GM19467 (cell line): Measurements from ENCODE around the gene POP4.

Source experiments
- ATAC-seq: cut with Tn5 transposase; IDR thresholded peaks from one replicate; pipeline ENCODE4 v1.9.1; 2021; ENCODE audit warnings: mild to moderate bottlenecking, moderate library complexity; ENCODE audit not compliant: unreplicated experiment

Gene POP4

DNA sequence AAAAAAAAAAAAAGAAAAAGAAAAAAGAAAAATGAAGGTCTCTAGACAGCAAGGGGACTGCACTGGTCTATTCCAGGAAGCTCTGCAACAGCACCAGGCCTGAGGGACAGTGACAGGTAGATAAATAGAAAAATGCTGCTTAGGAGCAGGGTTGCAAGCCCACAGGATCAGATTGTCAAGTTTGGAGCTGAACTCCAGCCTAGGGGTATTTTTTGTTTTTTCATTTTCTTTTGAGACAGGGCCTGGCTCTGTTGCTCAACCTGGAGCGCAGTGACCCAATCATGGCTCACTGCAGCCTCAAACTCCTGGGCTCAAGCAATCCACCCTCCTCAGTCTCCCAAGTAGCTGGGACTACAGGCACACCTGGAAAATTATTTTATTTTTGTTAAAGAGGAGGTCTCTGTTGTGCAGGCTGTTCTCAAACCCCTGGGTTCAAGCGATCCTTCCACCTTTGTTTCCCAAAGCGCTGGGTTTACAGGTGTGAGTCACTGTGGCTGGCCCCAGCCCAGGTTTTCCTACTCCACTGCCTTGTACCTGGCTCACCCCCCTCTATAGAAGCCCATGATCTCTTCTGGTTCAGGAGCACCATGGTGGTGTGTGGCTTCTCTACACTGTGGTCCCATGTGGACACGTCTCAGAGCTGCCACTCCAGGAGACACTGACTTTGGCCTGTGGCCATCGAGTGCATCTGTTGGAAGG is 23.9 kb downstream of the POP4 start:
- no peak for ATAC-seq

DNA sequence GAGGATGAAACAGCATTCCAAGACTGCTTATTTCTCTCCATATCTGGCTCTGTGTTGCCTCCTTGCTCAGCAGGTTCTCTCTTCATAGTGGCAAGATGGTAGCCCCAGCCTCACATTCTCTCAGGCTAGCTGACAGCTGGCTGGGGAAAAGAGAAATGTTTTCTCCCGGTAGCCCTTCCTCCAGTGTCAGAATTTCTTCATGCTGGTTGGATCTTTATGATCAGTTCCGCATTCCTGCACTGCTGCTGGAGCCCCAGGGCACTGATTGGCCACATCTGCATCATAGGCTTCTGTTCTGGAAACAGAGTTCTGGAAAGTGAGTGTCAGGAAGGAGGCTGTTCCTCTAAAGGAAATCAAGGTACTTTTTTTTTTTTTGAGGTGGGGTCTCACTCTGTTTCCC is 24.6 kb downstream of the POP4 start:
- ATAC-seq: no peak

DNA sequence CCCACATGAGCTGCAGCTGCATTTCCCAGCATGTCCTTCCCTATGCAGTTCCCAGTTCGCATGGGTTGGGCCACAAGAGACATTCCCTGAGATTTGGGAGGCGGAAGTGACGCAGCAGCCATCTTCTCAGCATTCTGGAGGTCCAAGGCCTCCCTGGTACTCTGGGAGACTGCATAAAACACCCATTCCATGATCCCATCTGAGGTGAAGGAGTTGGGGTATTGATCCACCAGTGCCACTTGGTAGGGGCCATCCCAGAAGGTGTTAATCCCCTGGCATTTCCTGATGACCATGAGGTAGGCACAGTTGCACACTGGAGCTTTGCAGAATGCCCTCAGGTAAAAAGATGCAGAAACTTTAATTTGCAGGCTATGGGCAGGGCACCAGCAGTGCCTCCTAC is 25.4 kb downstream of the POP4 start:
- no peak for ATAC-seq

DNA sequence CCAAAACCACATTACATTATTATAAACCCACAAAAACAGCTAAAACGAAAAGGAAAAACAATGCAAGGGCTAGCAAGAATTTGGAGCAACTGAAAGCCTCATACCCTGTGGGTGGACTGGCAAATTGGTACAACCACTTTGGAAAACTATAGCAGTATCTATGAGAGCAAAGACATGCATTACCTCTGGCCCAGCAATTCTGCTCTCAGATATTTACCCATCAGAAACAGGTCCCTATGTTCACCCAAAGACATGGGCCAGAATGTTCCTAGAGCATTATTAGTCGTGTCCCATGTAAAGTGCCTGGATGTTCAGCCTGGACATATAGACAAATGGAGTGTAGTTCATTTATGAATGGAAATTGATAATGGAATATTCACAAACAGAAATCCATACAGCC is 27.9 kb downstream of the POP4 start:
- no peak for ATAC-seq

DNA sequence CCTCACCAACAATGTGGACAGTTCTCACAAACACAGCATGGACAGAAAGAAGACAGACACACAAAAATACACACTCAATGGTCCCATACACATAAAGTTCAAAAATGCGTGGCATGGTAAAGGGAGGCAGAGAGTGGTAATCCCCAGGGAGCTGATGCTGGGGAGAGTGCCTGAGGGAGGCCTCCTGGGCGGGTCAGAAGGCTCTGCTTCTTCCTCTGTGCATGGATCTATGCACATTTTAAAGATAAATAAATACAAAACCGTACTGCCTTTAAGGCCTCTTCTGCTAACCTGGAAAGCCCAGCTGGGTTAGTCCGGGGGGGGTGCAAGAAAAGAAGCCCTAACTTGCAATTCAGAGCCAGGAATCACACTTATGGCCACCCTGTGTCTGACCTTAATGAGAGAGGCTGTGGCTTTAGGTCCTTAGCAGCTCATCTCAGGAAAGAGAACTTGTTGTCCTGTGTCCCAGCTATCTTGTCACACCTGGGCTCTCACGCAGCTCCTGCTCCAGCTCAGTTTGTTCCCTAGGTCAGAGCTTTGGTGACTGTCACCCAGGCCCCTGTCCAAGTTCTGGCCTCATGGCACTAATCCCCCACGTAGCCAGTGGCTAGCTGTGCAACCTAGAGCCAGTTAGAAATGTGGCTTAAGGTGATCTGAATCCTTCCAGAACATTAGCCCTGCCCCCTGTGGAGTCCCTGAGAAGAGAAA is 28.5 kb downstream of the POP4 start:
- no peak for ATAC-seq

DNA sequence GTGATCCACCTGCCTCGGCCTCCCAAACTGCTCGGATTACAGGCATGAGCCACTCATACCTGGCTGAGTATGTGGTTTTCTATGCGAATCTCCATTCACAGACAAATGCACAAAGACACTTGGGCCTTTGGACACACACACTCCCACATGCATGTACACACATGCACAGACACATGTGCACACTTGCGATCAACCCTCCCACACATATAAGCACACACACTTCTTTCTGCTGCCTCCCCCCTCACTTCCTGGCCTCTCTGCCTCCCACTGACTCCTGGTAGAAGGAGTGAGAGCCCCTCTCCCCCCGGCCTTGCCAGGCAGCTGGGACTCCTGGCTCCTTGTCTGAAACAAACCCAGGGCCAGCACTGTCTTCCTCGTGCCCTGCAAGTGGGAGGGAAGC is 29.9 kb downstream of the POP4 start:
- ATAC-seq: no peak

DNA sequence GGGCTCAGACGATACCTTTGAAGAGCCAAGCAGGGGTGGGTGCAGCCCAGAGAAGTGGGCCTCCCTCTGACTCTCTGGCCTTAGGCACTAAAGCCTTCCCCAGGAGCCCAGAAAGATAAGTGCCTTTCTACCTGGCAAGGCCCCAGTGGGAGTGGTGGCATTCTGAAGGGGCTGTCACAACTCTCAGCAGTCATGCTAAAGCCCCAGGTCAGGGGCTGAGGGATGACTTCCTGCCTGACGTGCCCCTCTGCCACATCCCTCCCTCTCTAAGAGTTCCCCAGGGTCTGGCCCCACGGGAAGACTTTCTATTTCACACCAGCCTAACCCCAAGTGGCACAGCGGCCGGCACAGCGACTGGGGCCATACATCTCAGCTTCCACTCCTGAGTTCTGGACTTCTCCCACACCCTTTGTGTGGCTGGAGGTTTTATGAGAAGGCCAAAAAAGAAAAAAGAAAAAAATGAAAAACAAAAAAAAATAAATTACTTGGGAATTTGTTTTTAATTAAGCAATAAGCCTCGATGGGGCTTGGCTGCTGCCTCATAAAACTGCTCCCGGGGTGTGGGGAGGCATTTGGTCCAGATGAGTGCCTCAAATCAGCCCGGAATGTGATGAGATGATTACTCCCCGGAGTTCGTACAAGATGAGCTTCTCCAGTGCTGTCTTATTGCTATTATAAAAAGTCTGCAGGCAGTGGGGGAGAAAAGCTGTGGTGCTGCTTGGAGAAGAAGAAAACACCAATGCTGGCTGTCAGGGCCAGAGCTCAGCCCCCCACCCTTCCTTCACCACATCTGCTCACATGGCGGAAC is 30.7 kb downstream of the POP4 start:
- ATAC-seq: no peak

DNA sequence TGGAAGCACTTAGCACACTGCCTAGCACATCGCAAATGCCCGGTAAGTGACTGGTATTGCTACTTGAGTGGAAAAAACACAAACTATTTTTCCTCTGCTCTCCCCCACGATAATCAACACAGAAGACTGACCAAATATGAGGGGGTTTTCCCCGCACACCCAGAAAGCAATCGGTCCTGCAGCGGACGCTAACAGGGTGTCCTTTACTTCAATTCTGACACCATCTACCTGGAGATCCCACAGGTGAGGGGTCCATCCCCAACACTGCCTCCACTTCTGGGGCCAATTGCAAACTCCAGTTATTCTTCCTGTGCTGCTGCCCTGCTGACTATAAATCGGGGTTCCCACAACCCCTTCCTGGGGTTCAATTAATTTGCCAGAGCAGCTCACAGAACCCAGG is 33.0 kb downstream of the POP4 start:
- ATAC-seq: no peak

DNA sequence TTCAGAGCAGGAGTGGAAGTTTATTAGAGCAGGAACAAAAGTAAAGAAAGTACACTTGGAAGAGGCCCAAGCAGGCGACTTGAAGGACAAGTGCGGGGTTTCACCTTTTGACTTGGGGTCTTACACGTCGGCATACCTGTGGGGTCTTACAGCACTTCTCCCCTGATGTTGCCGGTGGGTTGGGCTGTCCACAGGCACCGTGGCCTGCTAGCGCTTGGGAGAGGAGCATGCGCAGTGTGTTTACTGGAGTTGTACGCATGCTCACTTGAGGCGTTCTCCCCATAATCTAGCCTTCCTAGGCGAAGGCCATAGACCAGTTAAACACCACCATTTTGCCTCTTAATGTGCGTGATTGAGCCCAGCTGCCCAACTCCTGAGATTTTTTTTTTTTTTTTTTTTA is 34.1 kb downstream of the POP4 start:
- ATAC-seq: no peak

DNA sequence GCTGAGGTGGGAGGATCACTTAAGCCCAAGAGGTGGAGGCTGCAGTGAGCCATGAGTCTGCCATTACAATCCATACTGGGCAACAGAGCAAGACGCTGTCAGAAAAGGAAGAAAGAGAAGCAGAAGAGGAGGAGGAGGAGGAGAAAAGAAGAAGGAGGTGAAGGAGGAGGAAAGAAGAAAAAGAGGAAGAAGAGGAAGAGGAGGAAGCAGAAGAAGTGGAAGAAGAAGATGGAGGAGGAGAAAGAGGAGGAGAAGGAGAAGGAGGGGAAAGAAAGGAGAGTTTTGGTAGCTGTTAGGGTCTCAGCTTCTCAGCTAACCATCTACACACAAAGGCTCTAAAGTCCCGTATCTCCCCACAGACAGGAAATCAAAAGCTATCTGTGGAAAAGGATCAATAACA is 35.5 kb downstream of the POP4 start:
- ATAC-seq: no peak

DNA sequence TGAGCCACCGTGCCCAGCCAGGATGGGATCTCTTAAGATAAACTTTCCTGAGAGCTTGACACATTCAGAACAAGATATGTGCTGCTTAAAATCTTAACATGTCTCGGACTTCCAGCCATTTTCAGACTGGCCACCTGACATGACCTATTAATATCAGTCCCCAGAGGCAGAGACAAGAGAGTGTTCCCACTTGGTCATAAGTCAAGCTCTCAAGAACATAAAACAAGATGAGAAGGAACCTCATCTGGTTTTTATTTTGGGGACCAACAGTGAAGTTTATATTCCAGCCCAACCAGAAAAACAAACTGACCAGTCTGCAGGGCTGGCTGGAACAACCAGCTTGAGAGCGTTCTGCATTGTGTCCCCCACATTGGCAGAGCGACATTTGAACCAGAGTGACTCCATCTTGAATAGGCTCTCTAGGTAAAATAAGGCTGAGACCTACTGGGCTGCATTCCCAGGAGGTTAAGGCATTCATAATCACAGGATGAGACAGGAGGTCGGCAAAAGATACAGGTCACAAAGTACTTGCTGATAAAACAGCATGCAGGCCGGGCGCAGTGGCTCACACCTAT is 37.4 kb downstream of the POP4 start:
- ATAC-seq: no peak

DNA sequence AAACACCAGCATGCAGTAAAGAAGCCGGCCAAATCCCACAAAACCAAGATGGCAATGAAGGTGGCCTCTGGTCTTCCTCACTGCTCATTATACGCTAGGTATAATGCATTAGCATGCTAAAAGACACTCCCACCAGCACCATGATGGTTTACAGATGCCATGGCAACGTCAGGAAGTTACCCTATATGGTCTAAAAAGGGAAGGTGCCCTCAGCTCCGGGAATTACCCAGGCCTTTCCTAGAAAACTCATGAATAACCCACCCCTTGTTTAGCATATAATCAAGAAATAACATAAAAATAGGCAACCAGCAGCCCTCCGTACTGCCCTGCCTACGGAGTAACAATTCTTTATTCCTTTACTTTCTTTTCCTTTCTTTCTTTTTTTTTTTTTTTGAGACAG is 38.1 kb downstream of the POP4 start:
- ATAC-seq: no peak

DNA sequence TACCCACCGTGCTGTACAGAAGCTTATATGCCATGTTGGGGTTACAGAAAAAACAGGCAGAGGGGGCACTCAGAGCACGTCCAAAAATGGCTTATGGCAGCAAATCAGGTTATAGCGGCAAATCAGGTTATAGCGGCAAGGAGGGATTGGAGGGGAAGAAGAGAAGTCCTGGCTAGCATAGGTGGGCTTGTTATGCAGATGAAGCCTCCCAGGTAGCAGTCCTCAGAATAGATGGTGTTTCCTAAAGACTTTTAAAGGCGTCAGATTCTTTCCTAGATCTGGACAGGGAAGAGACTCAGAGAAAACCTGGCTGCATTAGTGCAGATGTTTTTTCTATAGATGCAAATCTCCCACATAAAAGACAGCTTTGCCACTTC is 39.4 kb downstream of the POP4 start:
- ATAC-seq: no peak

DNA sequence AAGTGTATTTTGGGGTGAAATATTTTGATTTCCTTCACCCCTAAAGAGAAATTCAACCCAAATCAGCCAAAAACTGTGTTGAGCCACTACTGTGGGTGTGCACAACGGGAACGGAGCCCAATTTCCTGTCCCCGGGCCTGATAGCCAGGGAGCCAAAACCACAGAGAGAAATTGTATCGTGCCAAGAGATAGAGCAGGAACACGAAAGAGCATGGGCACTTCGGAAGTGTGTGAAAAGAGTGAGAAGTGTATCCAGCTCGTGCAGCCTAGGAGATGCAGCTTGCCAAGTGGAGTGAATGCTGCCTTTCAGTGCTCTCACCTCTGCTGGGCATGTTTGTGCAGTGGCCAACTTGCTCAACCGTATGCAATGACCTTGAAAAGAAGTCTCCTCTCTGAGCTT is 39.8 kb downstream of the POP4 start:
- ATAC-seq: no peak

DNA sequence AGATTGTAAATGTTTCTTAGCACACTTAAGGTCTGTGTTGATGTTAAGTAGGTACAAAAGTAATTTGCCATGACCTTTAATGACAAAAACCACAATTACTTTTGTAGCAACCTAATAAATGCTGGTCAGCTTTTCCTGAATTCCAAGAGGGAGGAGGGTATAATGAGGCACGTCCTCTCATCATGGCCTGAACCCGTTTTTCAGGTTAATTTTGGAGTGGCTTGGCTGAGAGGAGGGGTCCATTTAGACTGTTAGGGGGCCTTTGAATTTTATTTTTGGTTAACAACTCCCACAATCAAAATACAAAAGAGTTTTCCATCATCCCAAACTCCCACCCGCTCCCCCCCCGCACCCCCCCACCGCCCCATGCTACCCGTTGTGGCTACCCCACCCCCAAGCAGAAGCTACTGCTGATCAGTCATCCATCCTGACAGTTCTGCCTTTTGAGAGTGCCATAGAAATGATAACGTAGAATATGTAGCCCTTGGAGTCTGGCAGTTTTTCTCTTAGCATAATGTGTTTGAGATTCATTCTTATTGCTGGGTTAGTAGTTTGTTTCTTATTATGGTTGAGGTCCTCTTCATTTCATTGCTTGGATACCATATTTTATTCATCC is 44.8 kb downstream of the POP4 start:
- no peak for ATAC-seq

DNA sequence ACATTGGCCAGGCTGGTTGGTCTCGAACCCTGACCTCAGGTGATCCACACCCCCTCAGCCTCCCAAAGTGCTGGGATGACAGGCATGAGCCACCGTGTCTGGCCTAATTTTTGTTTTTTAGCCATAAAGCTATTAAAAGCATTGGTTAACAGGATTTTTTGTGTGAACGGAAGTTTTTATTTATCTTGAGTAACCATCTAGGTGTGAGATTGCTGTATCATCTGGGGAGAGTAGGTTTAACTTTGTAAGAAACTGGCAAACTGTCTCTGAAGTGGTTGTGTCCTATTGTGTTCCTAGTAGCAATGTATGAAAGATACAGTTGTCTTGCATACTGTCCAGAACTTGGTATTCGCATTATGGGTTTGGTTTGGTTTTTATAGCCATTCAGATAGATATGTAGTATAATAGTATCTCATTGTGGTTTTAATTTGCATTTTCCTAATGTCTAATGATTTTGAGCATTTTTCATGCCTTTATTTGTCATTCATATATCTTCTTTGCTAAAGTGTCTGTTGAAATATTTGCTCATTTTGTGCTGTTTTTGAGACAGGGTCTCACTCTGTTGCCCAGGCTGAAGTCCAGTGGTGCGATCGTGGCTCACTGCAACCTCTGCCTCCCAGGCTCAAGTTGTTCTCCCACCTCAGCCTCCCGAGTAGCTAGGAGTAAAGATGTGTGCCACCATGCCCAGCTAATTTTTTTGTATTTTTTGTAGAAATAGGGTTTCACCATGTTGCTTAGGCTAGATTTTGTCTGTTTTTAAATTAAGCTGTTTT is 45.7 kb downstream of the POP4 start:
- no peak for ATAC-seq

DNA sequence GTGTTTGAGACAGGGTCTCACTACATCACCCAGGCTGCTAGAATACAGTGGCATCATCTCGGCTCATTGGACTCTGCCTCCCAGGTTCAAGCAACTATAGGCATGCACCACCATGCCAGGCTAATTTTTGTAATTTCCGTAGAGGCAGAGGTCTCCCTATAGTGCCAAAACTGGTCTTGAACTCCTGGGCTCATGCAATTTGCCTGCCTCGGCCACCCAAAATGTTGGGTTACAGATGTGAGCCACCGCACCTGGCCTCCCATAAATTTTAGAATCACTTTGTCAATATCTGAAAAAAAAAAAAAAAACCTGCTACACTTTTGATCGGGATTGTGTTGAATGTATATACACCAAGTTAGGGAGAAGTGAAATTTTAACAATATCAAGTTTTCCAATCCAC is 47.3 kb downstream of the POP4 start:
- ATAC-seq: no peak

DNA sequence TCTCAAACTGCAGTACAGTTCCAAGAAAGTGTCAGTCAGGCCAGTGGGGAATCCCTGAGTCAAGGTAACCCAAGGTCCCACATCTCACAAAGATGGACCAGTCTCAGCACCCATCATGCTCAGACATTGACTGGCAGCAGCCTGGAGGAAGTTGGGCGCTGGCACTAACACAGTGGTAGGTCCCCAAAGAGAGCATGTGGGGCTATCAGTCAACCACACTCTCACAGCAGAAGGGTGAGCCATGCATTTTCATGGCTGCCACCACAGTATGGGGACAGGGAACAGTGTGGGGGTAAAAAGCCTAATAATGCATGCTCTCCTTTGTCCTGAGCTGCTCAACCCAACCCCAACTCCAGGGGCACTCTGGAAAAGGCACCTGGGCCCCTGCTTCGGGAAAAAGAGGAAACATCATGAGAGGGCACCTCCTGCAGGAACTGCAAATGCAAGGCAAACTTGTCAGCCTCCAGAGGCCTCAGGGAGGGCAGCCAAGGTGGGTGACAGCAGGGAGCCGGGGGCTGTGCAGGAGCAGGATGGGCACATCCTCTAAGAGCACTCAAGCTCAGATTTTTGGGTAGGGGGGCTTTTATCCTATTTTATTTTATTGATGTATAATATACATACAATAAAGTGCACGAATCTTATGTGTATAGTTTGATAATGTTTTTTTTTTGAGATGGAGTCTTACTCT is 49.7 kb downstream of the POP4 start:
- no peak for ATAC-seq

DNA sequence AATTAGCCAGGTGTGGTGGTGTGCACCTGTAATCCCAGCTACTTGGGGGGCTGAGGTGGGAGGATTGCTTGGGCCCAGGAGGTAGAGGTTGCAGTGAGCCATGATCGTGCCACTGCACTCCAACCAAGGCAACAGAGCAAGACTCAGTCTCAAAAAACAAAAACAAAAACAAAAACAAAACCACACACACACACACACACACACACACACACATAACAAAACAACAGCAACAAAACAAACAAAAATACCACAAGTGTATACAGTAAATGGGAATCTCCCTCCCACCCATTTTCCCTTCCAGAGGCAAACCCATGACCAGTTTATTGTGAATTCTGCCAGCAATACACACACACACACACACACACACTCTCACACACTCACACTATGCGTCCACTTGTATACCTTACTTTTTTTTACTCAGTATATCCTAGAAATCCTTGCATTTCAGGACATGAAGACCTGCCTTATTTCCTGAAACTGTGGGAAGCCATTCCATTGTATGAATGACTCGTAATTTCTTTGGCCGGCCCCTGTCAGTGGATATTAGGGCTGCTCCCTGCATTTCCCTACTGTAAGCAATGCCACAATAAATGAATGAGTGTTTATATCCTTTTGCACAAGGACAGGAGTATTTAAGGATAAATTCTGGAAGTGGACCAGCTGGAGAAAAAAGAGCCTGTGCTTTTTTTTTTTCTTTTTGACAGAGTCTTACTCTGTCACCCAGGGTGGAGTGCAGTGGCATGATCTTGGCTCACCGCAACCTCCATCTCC is 52.3 kb downstream of the POP4 start:
- ATAC-seq: no peak
